ENCODE measurements around the gene CHST1.

CHST1 gene, protein sequence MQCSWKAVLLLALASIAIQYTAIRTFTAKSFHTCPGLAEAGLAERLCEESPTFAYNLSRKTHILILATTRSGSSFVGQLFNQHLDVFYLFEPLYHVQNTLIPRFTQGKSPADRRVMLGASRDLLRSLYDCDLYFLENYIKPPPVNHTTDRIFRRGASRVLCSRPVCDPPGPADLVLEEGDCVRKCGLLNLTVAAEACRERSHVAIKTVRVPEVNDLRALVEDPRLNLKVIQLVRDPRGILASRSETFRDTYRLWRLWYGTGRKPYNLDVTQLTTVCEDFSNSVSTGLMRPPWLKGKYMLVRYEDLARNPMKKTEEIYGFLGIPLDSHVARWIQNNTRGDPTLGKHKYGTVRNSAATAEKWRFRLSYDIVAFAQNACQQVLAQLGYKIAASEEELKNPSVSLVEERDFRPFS

DNA sequence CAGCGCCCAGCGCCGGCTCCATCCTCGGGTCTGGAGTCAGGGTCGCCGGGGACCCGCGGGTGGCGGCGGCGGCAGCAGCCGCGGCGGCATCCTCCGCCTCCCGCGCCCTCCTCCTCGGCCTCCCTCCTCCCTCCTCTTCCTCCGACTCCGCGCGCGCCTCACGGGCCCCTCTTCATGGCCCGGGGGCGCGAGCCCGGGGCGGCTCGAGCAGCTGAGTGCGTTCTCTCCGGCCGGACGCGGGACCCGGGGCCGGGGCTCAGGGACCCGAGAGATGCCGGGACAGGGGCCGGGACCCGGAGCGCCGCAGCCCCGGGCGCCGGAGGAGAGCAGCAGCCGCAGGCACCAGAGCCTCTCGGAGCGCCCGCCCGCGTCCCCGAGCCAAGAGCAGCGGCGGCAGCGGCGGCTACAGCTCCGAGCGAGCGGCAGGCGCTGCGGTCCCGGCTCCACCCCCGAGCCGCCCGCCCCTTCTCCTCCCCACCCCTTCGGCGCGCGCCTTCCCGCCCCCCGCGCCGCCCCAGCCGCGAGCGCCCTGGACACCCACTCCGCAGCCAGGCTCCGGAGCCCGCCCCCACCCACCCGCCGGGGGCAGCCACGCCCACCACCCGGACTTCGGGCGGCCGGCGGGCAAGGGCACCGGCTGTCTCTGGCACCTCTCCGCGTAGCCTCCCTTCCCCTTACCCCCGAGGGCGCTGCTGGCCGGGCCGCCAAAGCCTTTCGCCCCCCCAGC, at the start of gene CHST1:
Gene CHST1, minus strand, starts transcription at position 417 of the 727 bp plus-strand sequence. CDS start 14,699 bp downstream, outside the sequence.
- peak; percentile 21 for DNase-seq

DNA sequence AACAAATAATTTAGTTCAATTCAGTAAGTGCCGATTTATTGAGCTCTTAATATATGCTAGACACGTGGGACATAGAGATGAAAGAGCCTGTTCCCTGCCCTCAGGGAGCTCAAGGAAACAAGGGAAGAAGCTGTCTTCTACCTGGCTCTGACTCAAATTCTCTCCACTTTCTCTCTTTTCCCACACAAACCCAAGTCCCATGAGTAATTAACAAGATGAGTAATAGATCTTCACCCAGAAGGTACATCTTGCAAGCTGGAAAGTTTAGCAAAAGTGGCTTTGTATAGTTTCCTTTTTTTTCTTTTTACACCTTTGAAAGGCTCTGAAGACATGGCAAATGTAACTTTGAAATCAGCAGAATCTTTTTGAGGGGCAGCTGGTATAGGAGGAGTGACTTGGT, 48.2 kb upstream of the CHST1 start:
- DNase-seq: no peak

DNA sequence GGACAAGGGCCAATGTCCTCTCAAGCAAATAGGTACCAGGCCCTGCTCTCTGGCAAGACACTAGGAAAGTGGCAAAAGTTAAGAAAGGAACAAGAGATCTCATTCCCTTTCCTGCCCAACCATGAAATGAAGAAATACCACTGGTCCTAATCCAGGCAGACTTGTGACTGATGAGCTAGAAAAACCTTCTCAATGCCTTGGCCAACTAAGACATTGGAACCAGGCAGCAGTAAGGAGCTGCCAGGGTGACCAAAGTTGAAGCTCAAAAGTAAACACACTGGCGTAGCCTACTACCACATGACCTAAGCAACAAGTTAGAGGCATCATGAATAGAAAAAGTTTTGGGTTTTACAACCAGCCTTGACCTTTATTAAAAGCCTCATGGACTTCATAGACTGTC, 45.1 kb upstream of the CHST1 start:
- DNase-seq: no peak

DNA sequence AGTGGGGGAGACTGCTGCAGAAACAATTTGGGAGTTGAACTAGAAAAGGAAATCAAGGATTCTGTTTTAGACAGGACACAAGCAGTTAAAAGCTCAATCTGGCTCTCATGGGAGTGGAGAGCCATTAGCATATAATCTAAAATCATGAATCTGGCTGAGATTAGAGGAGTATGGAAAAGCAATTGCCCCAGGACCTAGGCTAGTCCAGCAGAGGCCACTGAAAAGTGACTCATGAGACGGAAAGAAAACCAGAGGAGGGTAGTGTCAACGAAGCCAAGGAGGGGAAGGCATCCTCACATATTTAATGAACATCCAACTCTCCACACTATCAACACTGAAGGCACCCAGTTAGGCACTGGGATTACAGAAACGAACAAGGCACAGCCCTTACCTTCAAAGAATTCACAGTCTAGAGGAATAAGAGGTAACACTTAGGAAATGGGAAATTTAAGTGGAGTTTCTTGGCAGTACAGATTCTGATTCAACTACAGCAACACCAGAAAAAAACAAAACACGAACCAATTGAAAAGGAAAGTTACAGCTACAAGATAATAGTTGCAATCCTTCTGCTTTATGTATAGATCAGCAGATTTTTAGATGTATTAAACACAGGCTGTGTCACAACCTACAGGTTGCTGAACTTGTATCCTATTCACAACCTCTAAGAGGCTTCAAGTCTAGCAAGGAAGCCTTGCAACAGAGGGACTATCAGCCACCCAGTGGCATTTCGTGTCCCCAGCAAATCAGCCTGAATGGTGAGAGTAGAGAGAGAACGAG, 43.7 kb upstream of the CHST1 start:
- DNase-seq: no peak

DNA sequence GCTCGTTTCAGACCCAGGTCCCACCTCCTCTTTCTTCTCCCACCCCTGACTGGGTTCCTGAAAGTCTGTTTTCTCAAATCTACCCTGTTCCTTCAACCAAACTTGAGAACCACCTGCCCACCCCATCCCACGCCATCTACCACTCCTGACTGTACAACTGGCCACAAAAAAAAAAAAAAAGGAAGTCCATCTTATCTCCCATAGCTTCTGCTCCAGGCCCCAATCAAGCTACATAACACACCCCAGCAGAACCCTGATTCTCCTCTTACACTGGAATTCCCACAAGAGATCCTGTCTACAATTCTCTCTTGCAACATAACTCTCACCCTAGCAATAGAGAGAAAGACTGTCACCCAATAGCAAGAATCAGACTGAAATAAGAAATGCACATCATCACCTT, 39.2 kb upstream of the CHST1 start:
- no peak for DNase-seq

DNA sequence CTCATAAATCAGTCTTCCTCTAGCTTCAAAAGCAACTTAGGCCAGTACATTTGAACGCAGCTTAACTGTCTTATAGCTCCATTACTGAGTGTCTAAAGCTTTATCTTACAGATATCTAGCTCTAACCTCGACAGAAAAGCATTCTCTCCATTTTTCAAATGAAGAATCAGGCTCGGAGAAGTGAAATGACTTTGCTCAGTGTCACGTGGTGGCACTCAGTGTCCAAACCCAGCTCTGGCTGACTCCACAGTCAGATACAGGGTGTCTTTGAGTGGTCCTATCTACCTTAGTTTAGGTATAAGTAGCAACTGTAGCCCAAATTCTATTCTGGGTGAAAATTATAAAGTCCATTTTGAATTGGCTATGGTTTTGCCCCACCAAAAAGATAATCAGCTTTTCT, 38.7 kb upstream of the CHST1 start:
- DNase-seq: no peak

DNA sequence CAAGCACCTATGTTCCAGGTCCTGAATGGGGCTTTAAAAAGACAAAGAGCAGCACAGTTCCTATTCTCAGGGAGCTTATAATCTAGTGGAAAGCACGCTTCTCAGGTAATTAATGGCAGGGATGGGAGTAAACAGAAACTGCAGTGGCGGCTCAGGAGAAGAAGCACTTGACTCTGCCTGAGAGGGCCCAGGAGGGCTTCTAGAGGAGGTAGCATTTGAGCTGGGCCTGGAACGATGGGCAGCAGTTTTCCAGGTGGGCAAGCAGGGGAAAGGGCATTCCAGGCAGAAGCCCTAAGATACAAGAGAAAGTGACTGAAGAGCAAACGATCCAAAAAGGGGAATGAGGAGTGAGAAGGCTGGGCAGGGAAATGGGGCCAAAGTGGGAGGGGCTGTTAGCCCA, 37.1 kb upstream of the CHST1 start:
- DNase-seq: no peak

DNA sequence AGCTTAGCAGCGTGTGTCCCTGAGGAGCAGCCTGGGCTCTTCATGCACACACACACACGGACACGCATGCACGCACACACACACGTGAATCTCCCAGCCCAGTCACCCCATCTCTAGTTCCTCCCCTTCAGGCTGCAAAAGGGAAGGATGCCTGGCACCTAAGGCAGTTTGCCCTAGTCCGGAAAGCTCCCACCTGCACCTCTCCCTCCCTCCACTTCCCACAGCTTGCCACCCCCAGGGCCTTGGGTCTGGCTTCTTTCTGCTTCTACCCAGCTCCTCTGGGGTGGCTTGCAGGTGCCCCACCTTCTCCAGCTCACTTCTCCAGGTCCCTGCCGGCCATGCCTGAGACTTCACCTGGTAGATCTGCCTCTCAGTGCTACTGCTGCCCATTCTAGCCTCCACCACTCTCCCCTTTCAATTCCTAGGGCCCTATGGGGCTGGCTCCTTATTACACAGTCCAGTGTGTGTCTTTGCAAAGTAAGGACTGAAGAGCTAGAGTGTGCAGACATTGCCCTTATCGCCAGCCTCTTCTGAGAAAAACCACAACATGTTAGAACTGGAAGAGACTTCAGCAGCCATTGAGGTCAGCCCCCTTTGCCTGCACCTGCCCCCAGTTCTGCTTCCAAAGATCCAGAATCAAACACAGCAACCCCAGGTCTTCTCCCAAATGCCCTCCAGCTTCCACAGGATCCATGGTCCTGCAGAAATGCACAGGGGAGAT, 33.5 kb upstream of the CHST1 start:
- no peak for DNase-seq

DNA sequence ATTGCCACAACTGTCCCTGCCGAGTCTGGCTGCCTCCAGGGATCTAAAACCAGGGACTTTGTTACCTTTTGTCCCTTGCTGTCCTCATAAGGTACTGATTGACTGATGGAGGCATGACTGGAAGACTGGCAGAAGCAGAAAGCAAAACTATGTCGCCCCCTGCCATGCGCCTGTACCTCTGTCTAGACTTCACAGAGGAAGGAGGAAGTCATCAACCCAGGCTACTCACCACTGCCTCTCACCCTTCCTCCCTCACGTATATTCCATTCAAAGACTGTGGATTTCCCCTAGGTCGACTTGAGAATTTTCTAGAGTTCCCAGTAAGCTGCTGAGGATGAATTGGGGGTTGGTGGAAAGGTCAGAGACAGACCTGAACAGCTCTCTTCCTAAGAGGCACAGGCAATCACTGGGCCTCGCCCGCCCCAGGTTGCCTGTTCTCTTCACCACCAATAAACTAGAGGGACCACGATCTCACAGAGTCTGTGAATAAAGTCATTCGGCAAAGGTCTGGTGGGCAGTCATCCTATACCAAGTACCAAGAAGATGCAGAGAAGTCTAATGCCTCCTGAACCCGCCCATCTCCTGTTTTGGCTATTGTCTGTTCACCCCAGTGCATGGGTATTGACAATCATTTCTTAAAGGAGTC, 27.5 kb upstream of the CHST1 start:
- no peak for DNase-seq

DNA sequence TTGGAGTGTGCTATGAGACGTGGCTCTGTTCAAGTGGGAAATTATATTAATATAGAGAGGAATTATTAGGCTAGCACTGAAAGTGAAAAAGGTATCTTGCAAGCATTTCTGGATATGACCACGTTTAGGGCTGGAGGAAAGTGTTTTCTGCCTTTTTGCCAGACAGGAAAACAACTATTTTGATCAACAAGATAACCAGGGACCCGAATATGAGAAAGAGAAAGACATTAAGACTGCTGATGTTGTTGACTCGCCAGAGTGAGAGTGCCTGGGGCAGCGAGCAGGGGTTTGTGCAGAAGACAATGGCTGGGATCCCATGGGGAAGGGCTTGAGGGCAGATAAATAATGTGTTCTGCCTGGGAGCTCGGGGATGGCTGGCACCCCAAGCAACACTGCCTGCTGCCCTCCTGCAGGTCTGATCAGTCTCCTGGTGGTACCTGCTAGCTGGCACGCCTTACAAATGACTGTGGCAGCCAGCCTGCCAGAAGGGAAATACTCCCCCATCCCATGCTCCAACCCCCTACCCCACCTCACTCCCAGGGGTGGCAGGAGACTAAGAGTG, 23.1 kb upstream of the CHST1 start:
- DNase-seq: no peak

DNA sequence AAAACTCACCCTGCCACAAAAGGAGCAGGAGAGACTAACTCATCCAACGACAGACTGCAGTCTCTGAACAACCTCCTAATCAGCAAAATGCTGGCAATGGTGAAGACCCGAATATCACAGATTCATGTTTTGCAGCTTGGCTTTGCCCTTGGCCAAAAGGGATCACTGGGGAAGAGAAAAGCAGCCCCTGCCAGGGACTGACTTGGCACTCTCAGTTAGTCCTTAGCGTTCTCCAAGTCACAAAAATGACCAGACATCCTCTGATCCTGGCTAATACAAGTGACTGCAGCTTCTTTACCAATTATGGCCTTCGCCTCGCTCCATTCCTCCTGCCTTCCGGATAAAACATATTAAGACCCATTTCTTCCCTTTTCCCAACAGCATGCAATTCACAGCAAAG, 22.4 kb upstream of the CHST1 start:
- DNase-seq: no peak

DNA sequence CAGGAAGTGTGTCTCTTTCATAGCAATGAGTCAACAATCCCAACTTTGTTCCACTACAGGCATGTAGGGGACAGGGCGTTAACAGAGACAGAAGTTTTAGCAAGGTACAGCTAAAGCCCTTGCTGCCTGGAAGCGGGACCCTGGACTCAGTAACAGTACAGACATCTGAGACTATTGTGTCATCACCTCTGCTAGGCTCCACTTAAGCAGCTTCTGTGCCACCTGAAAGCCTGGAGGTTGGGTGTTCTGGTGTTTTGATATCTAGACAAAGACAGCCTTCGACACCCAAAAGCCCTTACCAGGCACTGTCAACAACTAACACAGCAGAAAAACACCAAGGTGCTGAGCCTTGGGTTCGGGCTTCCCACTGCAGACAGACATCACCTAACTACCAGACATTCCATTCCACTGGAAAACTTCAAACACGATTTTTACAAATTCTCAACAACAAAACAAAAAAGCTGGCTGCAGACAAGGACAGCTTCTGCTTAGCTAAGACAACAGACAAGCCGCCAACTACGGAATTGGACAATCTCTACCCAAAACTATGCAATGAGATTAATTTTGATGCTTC, 20.6 kb upstream of the CHST1 start:
- no peak for DNase-seq

DNA sequence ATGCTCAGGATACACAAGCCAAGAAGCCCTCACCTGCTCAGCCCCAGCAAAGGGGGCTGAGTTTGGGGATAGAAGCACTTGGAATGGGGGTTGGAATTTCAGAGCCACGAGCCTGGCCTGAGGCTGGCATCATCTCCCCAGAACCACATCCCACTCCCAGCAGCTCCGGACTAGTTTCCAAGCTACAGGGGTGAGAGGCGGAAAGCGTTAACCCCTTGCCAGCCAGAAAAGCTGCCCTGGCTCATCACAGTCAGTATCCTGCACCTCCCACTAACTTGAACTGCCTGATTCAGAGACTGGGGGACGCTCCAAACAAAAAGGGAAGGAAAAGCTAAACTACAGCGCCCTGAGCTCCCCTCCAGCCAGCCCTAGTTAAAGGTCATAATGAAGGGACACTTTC, 19.0 kb upstream of the CHST1 start:
- DNase-seq: no peak

DNA sequence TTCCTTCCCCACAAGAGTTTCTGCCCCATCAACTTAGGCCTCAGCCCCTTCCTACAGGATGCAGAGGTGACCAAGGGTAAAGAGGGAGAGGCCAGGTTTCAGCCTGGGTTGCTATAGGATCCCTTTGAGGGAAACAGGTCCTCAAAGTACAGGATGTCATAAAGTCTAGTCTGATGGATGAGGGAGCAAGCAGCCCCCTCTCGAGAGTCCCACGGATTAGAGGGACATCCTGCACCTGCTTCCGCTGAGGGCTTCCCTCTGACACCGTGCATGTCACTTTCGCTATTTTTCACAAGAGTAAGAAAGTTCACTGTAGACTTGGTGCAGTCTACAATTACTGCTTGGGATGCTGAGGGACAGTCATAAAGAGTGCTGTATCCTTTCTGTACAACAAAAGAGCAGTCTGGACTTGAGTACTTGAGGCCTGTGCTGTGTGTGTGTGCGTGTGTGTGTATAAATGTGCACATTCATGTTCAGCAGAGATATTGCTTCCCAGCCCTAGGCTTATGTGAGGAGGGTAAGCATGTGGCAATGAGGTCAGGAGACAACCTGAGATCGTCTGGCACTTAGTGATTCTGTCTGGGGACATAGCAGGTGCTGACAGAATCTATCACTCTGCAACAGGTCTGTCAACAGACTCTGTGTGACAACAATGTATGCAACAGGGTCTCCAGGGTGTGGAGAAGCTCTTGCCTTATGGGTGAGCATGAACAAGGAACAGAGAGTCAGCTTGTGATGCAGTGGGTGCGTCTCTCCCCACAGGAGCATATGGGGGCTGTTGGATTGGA, 18.0 kb upstream of the CHST1 start:
- DNase-seq: no peak

DNA sequence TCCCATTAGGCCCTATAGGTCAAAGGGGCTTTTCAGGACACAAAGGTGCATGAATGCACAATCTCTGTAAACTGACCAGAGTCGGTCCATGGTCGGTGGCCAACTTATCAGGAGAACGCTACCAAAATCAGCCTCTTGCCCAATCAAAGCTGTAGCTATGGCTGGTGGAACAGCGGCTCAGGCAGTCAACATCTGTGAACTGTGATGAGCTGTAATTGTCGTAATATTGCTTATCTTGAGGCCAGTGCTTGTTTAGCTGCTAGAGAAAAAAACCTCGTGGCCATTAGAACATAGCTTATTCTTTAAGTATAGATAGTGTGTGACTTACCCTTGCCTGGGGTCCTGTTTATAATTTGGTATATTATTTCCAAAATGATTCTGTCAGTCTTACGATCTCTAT, 14.4 kb upstream of the CHST1 start:
- no peak for DNase-seq

DNA sequence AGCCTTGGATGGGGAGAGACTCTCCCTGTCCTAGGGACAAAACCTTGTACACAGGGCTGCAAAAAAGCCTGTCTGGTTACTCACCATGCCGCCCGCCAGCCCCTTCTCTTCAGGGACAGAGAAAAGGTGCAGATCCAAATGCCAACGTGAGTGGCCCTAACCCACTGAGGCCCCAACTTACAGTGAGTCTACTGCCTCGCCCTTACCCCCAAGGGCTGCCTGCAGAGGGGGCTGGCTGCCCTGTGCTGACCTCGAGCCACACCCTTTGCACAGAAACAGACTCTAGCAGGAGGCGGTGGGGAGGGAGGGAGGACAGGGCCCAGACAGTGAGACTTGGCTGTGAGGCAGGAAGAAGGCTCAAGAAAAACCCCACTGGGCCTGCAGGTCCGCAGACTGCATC, 13.6 kb upstream of the CHST1 start:
- DNase-seq: no peak

DNA sequence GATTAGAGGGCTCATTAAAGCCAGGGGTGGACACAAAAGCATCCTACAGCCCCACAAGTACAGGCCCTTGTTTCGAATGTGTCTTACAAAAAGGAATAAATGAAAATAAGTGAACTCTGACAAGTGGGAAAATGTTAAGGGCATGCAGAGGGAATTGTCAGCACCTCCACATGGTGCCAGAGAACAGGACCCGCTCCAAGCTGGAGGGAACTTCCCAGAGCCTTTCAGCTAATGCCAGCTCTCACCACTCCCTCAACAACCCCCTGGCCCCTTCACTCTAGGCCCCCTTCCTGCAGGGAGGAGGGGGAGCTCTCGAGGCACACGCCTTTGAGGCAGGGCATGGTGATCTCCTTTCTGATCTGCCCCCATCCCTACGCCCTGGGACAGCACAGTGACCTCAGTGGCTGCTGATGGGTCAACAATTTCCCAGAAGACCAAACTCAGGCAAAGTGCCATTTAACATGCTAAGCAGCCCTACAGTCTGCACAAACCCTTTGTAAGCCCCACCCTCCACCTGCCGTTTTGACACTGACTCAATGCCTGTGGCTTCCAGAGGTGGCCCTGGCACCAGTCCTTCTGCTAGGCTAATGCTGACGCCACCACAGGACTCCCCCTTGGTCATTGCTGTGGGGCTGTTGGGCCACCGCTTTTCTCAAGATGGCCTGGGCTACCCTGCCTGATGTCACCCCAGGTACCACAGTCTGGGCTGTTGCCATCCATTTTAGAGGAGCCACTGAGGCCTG, 12.5 kb upstream of the CHST1 start:
- DNase-seq: no peak

DNA sequence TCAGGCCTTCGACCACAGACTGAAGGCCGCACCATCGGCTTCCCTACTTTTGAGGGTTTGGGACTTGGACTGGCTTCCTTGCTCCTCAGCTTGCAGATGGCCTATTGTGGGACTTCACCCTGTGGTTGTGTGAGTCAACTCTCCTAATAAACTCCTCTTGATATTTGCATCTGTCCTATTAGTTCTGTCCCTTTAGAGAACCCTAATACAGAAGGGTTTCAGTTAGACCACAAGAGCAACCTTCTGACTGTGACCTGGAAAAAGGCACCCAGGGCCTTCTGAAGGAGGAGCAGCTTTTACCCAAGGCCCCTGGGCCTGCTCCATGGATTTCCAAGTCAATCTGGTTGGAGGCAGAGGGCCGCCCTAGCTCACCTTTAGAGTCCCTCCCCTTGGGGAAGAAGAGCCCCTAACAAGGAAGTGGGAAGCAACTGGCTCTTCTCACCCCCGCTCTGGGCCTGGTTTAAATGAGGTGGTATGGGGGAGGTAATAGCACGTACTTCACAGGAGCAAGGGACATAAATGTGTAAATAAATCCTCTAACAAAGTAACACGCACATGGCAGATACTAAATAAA, 11.2 kb upstream of the CHST1 start:
- no peak for DNase-seq

DNA sequence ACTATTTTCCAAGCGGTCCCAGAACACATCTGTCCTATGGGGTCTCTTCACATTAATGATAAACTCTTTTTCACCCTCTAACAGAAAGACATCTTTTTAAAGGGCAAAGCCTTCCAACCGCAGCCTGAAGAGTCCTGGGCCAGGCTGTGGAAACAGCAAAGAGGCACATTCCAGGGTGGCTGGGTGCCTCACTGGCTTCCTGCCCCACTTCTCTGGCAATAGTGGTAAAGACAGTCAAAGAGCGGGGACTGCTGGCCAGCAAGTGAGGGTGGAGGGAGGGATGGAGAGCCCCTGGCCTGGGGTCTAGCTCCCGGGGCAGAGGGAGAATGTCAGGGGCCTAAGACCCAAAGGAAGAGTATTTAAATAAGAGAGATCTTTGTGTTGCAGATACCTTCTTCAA, 10.2 kb upstream of the CHST1 start:
- no peak for DNase-seq

All from activated CD4-positive, alpha-beta T cell treated with anti-CD3 and anti-CD28 coated beads, Interleukin-2, Interleukin-6, amounts not matched to agents 100 ng/mL and 50 ng/mL, durations not matched to agents 16 hours and 8 hours (primary cell).